HEK293 (cell line): Measurements from ENCODE around the gene SLC38A7.

ENCODE experiments used
- CTCF ChIP-seq: fragments of 450-650 bp; formaldehyde crosslinking; IDR thresholded peaks from 2 replicates; pipeline ENCODE4 v1.5.1; 2016; ENCODE audit warnings: missing biosample characterization, missing genetic modification characterization
- GLI2 ChIP-seq: fragments of 450-650 bp; formaldehyde crosslinking; IDR thresholded peaks from 2 replicates; pipeline ENCODE4; 2017; ENCODE audit warnings: missing biosample characterization, missing genetic modification characterization, low read depth, borderline replicate concordance
- KLF16 ChIP-seq: fragments of 450-650 bp; formaldehyde crosslinking; IDR thresholded peaks from 2 replicates; pipeline ENCODE4 v1.5.1; 2017; ENCODE audit warnings: missing biosample characterization, missing genetic modification characterization
- PRDM10 ChIP-seq: fragments of 450-650 bp; formaldehyde crosslinking; IDR thresholded peaks from 2 replicates; pipeline ENCODE4 v1.5.1; 2016; ENCODE audit warnings: missing biosample characterization, missing genetic modification characterization
- TCF7L2 ChIP-seq: IDR thresholded peaks from 2 replicates; pipeline ENCODE4 v1.6.1; 2011; ENCODE audit warnings: low read depth, mild to moderate bottlenecking, inconsistent platforms, low read length, moderate library complexity, borderline replicate concordance
- ZNF585B ChIP-seq: fragments of 450-650 bp; formaldehyde crosslinking; IDR thresholded peaks from 2 replicates; pipeline ENCODE4 v1.5.1; 2016; ENCODE audit warnings: missing biosample characterization, missing genetic modification characterization

GRCh38 chr16:58665200-58665599 is 19.4 kb downstream of the SLC38A7 start:
- no peak for TF ChIP-seq PRDM10
- TF ChIP-seq CTCF (tag by site-specific recombination): no peak
- TF ChIP-seq KLF16 (tag by site-specific recombination): no peak
- no peak for TF ChIP-seq ZNF585B (tag by site-specific recombination)
- TF ChIP-seq GLI2 (tag by site-specific recombination): no peak
- TF ChIP-seq TCF7L2: no peak
